A549 (cell line): ENCODE results near the gene HNMT.

Experiments used
- CTCF ChIP-seq: fragments of >200 bp; sonication (Bioruptor Twin); formaldehyde crosslinking; IDR thresholded peaks from 3 replicates; pipeline ENCODE4 v1.5.1; 2016
- ZC3H11A ChIP-seq: fragments of 450-650 bp; IDR thresholded peaks from 2 replicates; pipeline ENCODE4 v1.6.1; 2014; ENCODE audit warnings: antibody characterized with exemption, mild to moderate bottlenecking

DNA sequence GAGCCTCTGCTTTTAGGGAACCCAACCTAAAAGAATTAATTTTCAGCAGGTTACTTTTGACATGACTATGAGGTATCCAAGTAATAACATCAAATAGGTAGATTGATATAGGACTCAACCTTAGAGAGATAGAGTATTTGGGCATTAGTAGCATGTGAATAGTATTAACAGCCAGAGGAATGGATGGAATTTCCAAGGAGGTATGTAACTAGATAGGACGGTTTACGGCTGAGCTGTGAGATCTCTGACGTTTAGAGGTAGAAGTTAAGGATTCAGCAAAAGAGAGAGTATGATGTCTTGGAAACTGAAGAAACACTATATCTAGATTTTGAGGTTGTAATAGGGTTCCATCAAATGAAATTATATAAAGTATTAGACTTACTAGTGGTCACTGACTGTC is 70.3 kb downstream of the HNMT start:
- TF ChIP-seq CTCF = no peak
- TF ChIP-seq ZC3H11A = no peak
